C4-2B (cell line): ENCODE data around the gene BHLHE23.

Source experiments
- H3K27ac ChIP-seq: fragments of 450-650 bp; 2 replicates; pipeline ENCODE4 v1.5.1; 2017
- ZFX ChIP-seq: fragments of 450-650 bp; IDR thresholded peaks from 2 replicates; pipeline ENCODE4 v1.6.1; 2017
- TF ChIP-seq, protein P1 (sequence below): fragments of 450-650 bp; conservative IDR thresholded peaks from 2 replicates; pipeline ENCODE4 v1.5.1; 2017; ENCODE audit warnings: mild to moderate bottlenecking

The BHLHE23 gene

DNA sequence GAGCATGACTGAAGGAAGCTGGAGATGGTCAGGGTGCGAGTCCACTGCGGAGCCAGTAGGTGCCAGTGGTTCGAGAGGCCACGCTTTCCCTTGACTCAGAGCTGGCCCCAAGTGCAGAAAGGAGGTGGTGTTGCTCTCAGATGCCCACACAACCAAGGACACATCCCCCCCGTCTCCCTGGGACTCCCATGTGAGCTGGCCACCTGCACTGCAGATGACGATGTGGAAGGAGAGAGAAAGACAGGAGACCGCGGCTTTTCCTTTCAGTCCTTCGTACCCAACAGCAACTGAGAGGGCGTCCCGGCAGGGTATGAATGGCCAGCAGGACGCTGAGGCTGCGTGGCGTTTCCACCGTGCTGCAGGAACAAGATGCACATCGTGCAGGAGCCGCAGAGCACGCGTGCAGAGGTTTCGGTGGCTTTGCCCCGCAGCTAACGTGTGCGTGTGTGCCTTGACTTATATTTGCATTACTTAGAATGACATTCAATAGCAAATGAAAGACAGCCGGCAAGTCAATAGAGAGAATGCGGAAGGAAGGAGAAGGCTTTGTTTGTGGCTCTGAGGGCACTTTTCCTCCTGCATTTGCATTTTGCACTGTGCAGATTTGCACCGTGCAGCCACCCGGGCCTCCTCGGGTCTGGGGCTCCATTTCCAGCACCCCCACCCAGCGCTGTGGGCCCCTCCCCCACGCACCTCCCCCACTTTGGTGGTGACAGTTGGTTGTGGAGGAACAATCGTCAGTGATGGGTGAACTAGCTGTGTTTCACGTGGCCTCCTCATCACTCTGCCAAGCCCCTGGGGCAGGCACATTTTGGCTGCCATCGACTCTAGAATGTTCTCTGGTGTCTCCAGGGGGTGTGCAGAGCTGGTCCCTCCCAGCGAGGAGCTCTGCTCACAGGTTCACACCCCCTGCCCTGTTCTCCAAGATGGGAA lies 26.4 kb upstream of the BHLHE23 start:
- H3K27ac ChIP-seq, result no peak overlapping the region
- TF ChIP-seq ZFX, result no peak
- TF ChIP-seq, protein P1, sequence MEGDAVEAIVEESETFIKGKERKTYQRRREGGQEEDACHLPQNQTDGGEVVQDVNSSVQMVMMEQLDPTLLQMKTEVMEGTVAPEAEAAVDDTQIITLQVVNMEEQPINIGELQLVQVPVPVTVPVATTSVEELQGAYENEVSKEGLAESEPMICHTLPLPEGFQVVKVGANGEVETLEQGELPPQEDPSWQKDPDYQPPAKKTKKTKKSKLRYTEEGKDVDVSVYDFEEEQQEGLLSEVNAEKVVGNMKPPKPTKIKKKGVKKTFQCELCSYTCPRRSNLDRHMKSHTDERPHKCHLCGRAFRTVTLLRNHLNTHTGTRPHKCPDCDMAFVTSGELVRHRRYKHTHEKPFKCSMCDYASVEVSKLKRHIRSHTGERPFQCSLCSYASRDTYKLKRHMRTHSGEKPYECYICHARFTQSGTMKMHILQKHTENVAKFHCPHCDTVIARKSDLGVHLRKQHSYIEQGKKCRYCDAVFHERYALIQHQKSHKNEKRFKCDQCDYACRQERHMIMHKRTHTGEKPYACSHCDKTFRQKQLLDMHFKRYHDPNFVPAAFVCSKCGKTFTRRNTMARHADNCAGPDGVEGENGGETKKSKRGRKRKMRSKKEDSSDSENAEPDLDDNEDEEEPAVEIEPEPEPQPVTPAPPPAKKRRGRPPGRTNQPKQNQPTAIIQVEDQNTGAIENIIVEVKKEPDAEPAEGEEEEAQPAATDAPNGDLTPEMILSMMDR, result no peak

GRCh38 chr20:63032026-63032800 lies 25.4 kb upstream of the BHLHE23 start:
- no peak for TF ChIP-seq ZFX
- TF ChIP-seq, protein P1, result no peak
- no peak overlapping the region for H3K27ac ChIP-seq

DNA sequence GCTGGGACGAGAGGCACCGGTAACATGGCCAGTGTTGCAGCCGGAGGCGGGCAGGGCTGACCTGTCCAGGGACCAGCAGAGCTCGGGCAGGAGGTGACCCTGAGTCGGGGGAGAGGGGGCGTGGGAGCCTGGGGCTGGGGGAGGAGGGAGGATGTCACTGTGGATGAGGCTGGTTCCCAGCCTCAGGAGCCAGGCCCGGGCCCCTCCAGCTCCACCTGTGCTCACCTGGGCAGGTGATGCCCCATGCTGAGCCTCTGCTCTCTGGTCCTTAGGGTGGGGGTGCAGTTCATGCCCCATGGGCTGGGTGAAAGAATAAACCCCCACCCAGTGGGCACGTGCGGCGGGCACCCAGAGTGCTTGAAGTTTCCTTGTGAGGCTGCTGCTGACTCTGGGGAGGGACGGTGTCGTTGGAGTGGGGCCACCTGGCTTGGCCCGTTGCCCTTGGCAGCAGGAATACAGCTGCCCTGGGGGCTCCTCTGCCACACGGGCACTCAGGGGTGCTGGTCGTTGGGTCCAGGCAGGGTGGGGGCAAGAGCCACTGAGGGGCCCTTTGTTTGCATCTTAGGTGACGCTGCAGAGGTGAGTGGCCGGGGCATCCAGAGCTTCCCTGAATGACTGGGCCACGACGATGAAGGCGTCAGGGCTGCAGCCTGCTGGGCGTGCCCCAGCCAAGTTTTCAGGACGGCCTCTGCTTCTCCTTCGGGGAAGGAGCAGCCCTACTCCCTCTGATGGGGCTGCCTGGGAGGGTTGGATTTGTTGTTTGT lies 24.7 kb upstream of the BHLHE23 start:
- no peak overlapping the region for H3K27ac ChIP-seq
- TF ChIP-seq, protein P1, result no peak
- TF ChIP-seq ZFX, result no peak

- no peak overlapping the region for H3K27ac ChIP-seq
- TF ChIP-seq, protein P1, result no peak
Measured at GRCh38 chr20:63029358-63030121, 22.8 kb upstream of the BHLHE23 start.

GRCh38 chr20:63028461-63028921 lies 21.7 kb upstream of the BHLHE23 start:
- TF ChIP-seq, protein P1, result no peak
- no peak for TF ChIP-seq ZFX

GRCh38 chr20:63027922-63028389 lies 21.2 kb upstream of the BHLHE23 start:
- TF ChIP-seq, protein P1, result no peak
- no peak for TF ChIP-seq ZFX
- no peak overlapping the region for H3K27ac ChIP-seq

More at GRCh38 chr20:63028461-63028921, 21.7 kb upstream of the BHLHE23 start:
- no peak overlapping the region for H3K27ac ChIP-seq
